HG03342 (cell line): ENCODE measurements around the gene ID4.

ENCODE experiments used
- ATAC-seq: cut with Tn5 transposase; IDR thresholded peaks from one replicate; pipeline ENCODE4 v1.9.1; 2021; ENCODE audit warnings: mild to moderate bottlenecking, moderate library complexity; ENCODE audit not compliant: unreplicated experiment

The ID4 gene

GRCh38 chr6:19857139-19857538, 20.0 kb downstream of the ID4 start:
- ATAC-seq, result no peak

DNA sequence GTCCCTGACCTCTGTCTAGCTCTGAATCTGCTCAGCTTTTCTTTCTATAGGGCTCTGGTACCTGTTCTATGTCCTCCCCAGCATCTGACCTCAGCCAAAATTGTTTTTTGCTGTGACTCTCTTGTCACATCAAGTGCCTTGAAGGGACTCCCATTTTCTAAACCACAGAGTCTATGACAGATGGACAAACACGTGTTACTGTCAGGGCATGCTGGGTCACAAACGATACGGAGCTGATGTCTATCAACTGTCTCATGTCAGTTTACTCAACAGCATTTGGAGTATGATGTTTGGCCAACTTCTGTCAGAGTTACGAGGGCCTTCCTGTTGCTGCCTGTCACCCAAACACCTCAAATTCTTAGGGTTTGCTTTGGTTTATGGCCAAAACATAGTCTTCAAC, 20.5 kb downstream of the ID4 start:
- ATAC-seq, result no peak

- ATAC-seq, result no peak
Measured at GRCh38 chr6:19860235-19860877, 23.2 kb downstream of the ID4 start.

GRCh38 chr6:19864285-19864684, 27.1 kb downstream of the ID4 start:
- ATAC-seq, result no peak

DNA sequence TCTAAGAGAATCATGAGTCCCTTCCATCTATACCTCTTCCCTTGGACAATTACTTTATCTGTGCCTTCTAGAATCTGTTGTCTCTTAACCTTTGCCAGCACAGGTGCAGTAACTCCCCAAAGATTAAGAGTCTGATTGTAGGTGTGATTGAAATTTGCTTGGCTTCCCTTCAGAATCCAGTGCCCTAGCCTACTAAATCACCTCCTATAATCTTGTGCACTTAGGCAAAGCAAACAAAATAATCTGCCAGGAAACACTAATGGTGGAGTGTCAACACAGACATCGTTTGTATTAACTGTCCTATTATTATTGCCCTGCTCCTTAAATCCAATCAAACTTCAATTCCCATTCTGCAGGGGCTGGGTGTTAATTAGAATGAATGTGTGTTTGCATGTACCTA, 28.0 kb downstream of the ID4 start:
- ATAC-seq, result no peak

DNA sequence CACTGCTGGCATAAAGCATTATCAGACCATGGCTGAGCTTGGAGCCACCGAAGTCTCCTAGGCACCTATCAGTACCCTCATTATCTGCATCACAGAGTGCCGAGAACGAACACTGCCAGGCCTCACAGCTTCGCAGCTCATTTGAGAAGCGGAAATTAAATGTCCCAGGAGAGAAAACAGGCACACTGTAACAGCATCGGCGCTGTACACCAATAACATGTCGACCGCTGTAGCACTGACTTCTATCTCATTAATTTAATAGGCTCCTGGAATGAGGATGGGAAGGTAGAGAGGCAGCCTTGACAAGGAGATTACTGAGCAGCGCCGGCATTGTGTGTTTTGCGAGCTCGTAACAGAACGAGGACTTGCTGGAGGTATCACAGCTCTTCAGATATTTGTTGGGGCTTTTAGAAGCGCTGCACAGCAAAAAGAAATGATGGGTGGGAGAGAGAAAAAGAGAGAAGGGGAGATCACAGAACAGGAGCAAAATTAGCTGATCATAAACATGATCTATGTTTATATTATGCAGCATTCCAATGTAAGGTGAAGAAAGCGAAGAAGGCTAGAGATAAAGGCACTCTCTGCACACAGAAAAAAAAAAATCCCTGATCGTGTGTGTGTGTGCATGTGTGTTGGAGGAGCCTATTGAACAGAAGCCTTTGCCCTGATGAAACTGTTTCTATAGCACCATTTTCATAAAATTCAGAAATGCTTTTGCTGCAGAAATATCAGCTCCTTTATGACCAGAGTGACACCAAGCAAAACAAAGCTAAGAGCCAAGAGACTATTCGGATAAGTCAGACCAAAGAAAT, 29.2 kb downstream of the ID4 start:
- no peak for ATAC-seq

DNA sequence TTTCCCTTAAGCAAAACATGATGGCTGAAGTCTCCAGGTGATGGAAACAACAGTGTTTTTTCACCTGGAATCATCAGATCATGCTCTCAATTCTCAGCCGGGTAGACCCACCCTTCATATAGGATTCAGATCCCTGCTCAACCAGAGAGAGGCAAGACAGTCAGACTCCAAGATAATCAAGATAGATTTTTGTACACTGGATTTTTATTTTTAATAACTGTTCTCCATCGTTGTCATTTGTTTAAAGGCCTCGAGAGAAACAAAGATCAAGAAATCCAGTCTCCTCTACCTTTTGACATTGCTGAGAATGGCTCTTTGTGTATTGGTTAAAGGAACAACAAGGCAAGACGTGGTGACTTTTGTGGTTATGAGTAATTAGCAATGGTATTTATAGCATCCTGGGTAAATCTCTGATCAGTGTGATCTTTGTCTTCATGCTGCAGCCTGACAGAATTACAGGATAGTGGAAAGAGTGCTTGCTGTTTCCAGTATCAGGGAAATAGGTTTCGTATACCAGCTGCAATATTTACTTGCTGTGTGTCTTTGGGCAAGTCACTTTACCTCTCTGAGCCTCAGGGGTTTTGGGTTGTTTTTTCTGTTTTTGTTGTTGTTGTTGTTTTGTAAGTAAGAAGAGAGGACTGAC, 29.9 kb downstream of the ID4 start:
- no peak for ATAC-seq

- ATAC-seq, result no peak
Measured at GRCh38 chr6:19869464-19869863, 32.3 kb downstream of the ID4 start.

DNA sequence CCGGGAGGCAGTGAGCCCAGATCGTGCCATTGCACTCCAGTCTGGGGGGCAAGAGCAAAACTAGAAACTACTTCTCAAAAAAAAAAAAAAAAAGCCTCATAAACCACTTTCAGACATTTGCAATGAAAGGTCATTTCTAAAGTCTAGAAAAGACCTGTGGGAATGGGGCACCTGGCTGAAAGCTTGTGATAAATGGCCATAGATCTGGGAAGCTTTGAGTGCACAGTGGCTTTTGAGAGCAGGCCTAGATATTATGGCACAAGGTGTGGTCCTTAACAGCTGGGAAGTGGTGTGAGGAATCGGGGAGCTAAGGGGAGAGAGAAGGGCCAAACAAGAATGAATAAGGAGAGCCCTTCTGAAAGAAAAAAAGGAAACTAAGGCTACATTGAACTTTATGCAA, 33.2 kb downstream of the ID4 start:
- no peak for ATAC-seq

- no peak for ATAC-seq
Measured at GRCh38 chr6:19873031-19873430, 35.9 kb downstream of the ID4 start.

GRCh38 chr6:19876672-19877071, 39.5 kb downstream of the ID4 start:
- ATAC-seq, result no peak

GRCh38 chr6:19879663-19880062, 42.5 kb downstream of the ID4 start:
- no peak for ATAC-seq

- no peak for ATAC-seq
Measured at GRCh38 chr6:19880066-19880465, 42.9 kb downstream of the ID4 start.

- ATAC-seq, result no peak
Measured at GRCh38 chr6:19891451-19891850, 54.3 kb downstream of the ID4 start.
